Neuronal stem cell (in vitro differentiated cells): ENCODE results near the gene APOBEC3H.

Experiments
- DNase-seq: peaks from one replicate; pipeline ENCODE4 v3.0.0-alpha.2; 2013; ENCODE audit warnings: low spot score
- H2AFZ ChIP-seq: one replicate; pipeline ENCODE4 v1.6.1; 2013; ENCODE audit warnings: mild to moderate bottlenecking, low read length, inconsistent platforms
- H2AK5ac ChIP-seq: 2 replicates; pipeline ENCODE4 v1.6.1; 2013; ENCODE audit warnings: low read depth, mild to moderate bottlenecking, inconsistent platforms, low read length, moderate library complexity, mixed read lengths
- H2BK120ac ChIP-seq: 2 replicates; pipeline ENCODE4 v1.6.1; 2013; ENCODE audit warnings: low read depth, mild to moderate bottlenecking, inconsistent platforms, low read length, moderate library complexity, mixed read lengths
- H2BK12ac ChIP-seq: one replicate; pipeline ENCODE4 v1.6.1; 2013; ENCODE audit warnings: low read length, inconsistent platforms
- H2BK15ac ChIP-seq: 2 replicates; pipeline ENCODE4 v1.6.1; 2013; ENCODE audit warnings: mild to moderate bottlenecking, low read length, inconsistent platforms, mixed read lengths
- H2BK5ac ChIP-seq: one replicate; pipeline ENCODE4 v1.6.1; 2013; ENCODE audit warnings: inconsistent platforms, mild to moderate bottlenecking, low read length, moderate library complexity
- H3K14ac ChIP-seq: one replicate; pipeline ENCODE4 v1.6.1; 2013; ENCODE audit warnings: low read length, inconsistent platforms
- H3K18ac ChIP-seq: 2 replicates; pipeline ENCODE4 v1.6.1; 2013; ENCODE audit warnings: low read length, inconsistent platforms
- H3K23ac ChIP-seq: 2 replicates; pipeline ENCODE4 v1.6.1; 2013; ENCODE audit warnings: low read depth, mild to moderate bottlenecking, mixed read lengths, low read length, inconsistent platforms; ENCODE audit not compliant: poor library complexity
- H3K27ac ChIP-seq: replicated peaks from 3 replicates; pipeline ENCODE4 v1.5.1; 2013; ENCODE audit warnings: low read length, inconsistent platforms
- H3K27me3 ChIP-seq, 3 experiments: 2 replicates each; pipeline ENCODE4 v1.6.1; 2013; ENCODE audit warnings: low read length in 3 of 3, mild to moderate bottlenecking in 2 of 3, inconsistent platforms in 1 of 3, low read depth in 1 of 3, mixed read lengths in 1 of 3, moderate library complexity in 1 of 3; ENCODE audit not compliant: control insufficient read depth in 3 of 3, insufficient read depth in 3 of 3
- H3K36me3 ChIP-seq, 2 donors: replicated peaks in 1 of 2; 2 replicates each; pipeline ENCODE4 v1.6.1; 2013; ENCODE audit warnings: low read length in 2 of 2; ENCODE audit not compliant: control insufficient read depth in 2 of 2, insufficient read depth in 2 of 2
- H3K4ac ChIP-seq: 2 replicates; pipeline ENCODE4 v1.6.1; 2013; ENCODE audit warnings: inconsistent platforms, mild to moderate bottlenecking, low read length, moderate library complexity
- H3K4me1 ChIP-seq, 2 donors: 1 replicate in 1 of 2; 2 replicates in 1 of 2; pipeline ENCODE4 v1.6.1; 2013; ENCODE audit warnings: low read length in 2 of 2, low read depth in 1 of 2; ENCODE audit not compliant: control insufficient read depth in 2 of 2, insufficient read depth in 1 of 2
- H3K4me2 ChIP-seq: one replicate; pipeline ENCODE4 v1.6.1; 2013; ENCODE audit warnings: mild to moderate bottlenecking, low read length, inconsistent platforms; ENCODE audit not compliant: insufficient read depth, poor library complexity, severe bottlenecking
- H3K4me3 ChIP-seq, 2 donors: 2 replicates each; pipeline ENCODE4 v1.5.1; 2013; ENCODE audit warnings: low read length in 2 of 2, mild to moderate bottlenecking in 2 of 2, inconsistent platforms in 1 of 2, moderate library complexity in 1 of 2
- H3K79me1 ChIP-seq: one replicate; pipeline ENCODE4 v1.6.1; 2013; ENCODE audit warnings: low read depth, mild to moderate bottlenecking, inconsistent platforms, low read length, moderate library complexity
- H3K9ac ChIP-seq: one replicate; pipeline ENCODE4 v1.6.1; 2013; ENCODE audit warnings: mild to moderate bottlenecking, low read depth, low read length, inconsistent platforms; ENCODE audit not compliant: poor library complexity
- H3K9me3 ChIP-seq, 2 donors: replicated peaks in 1 of 2; 2 replicates each; pipeline versions ENCODE3 to v1.6.1; 2013; ENCODE audit warnings: low read length in 2 of 2, mild to moderate bottlenecking in 2 of 2, inconsistent platforms in 1 of 2, low read depth in 1 of 2, mixed read lengths in 1 of 2, moderate library complexity in 1 of 2; ENCODE audit not compliant: control insufficient read depth in 2 of 2, insufficient read depth in 1 of 2
- H4K8ac ChIP-seq: one replicate; pipeline ENCODE4 v1.6.1; 2013; ENCODE audit warnings: low read depth, mild to moderate bottlenecking, inconsistent platforms, low read length, moderate library complexity
- H4K91ac ChIP-seq: one replicate; pipeline ENCODE4 v1.6.1; 2013; ENCODE audit warnings: low read length, low read depth, mild to moderate bottlenecking, inconsistent platforms; ENCODE audit not compliant: poor library complexity
- WGBS, 2 donors: extraction: QIAGEN DNeasy Blood & Tissue Kit; methylation state at CpG; one replicate each; pipeline ENCODE4 v1.1.7; 2013; ENCODE audit warnings: missing lambda C conversion rate in 2 of 2, mixed read lengths in 1 of 2; ENCODE audit not compliant: insufficient read length in 2 of 2, insufficient replicate concordance in 1 of 2; ENCODE audit errors: extremely low coverage in 2 of 2; 5-methylcytosine and 5-hydroxymethylcytosine counted together

Gene APOBEC3H

GRCh38 chr22:39091126-39092081 is 5.6 kb upstream of the APOBEC3H start:
- no peaks in the 10 kb centered on the region for H3K79me1 ChIP-seq
- H3K18ac ChIP-seq: peak overlapping the region; percentile 85
- H3K23ac ChIP-seq: no peak overlapping the region
- no peak overlapping the region for H3K4me3 ChIP-seq
- peaks cover 0 to 35% (median 0%) of the 10 kb centered on the region in 3 experiments for H3K27me3 ChIP-seq
- no peak overlapping the region for H3K9ac ChIP-seq
- no peak overlapping the region for H2BK120ac ChIP-seq
- peaks cover 6 to 19% of the 10 kb centered on the region in 2 donors for H3K4me1 ChIP-seq
- peak overlapping the region; percentile 96 for H2AK5ac ChIP-seq
- no peak overlapping the region for H3K4ac ChIP-seq
- no peak overlapping the region for H3K4me2 ChIP-seq
- peak overlapping the region; percentile 58 for H4K8ac ChIP-seq
- no peak for DNase-seq
- no peaks in the 10 kb centered on the region for H3K9me3 ChIP-seq
- H2AFZ ChIP-seq: no peak overlapping the region
- no peaks in the 10 kb centered on the region for H3K36me3 ChIP-seq
- H3K27ac ChIP-seq: no peak overlapping the region
- peak overlapping the region; percentile 95 for H2BK15ac ChIP-seq
- H2BK12ac ChIP-seq: peak overlapping the region; percentile 5
- WGBS, 2 donors: no CpG with 5 or more reads among the region's 23 CpGs
- no peak overlapping the region for H4K91ac ChIP-seq
- peak overlapping the region; percentile 42 for H2BK5ac ChIP-seq
- H3K14ac ChIP-seq: no peak overlapping the region

- peak overlapping the region; percentile 6 for H3K18ac ChIP-seq
- H2AFZ ChIP-seq: no peak overlapping the region
- no peak overlapping the region for H3K14ac ChIP-seq
- H3K27me3 ChIP-seq: peaks cover 0 to 34% (median 0%) of the 10 kb centered on the region in 3 experiments
- no peak overlapping the region for H2BK120ac ChIP-seq
- no peak for DNase-seq
- H2BK12ac ChIP-seq: peak overlapping the region; percentile 30
- peak overlapping the region; percentile 38 for H2BK15ac ChIP-seq
- WGBS, 2 donors: no CpG with 5 or more reads among the region's 8 CpGs
- no peak overlapping the region for H3K4me3 ChIP-seq
- H4K8ac ChIP-seq: no peak overlapping the region
- no peak overlapping the region for H3K4me2 ChIP-seq
- H3K36me3 ChIP-seq: no peaks in the 10 kb centered on the region
- H3K9ac ChIP-seq: no peak overlapping the region
- H3K79me1 ChIP-seq: no peaks in the 10 kb centered on the region
- H3K9me3 ChIP-seq: no peaks in the 10 kb centered on the region
- H2AK5ac ChIP-seq: peak overlapping the region; percentile 96
- H3K4me1 ChIP-seq: peaks cover 13 to 20% of the 10 kb centered on the region in 2 donors
- H4K91ac ChIP-seq: no peak overlapping the region
- H3K23ac ChIP-seq: no peak overlapping the region
- no peak overlapping the region for H3K27ac ChIP-seq
- no peak overlapping the region for H3K4ac ChIP-seq
- H2BK5ac ChIP-seq: peak overlapping the region; percentile 42
Measured at GRCh38 chr22:39092111-39092862, 4.8 kb upstream of the APOBEC3H start.

DNA sequence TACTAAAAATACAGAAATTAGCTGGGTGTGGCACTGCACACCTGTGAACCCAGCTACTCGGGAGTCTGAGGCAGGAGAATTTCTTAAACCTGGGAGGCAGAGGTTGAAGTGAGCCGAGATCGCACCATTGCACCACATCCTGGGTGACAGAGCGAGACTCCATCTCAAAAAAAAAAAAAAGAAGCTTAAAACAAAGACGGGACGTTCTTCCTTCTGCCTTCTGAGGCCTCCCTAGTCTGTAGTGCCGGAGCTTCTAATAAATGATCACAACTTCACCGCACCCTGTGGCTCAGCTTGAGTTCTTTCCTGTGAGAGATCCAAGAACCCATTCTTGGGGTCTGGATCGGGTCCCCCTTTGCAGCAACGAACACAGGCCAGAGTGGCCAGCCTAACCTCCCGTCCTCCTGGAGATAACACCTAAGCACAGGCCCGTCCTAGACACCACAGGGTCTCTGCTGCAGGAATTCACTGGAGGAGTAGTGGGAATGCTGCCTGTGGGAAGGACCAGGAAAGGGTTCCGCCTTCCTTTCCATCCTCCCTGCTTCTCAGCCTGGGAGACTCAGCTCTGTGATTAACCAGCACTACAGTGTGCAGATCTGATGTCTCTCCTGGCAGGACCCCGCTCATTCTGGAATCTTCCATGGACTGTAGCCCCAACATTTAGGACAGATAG is 2.2 kb upstream of the APOBEC3H start:
- Histone ChIP-seq H2AK5ac (peak overlapping the region; percentile 14), H3K4me3 (no peak overlapping the region), H2BK15ac (no peak overlapping the region), H3K4me1 (peaks cover 16 to 19% of the 10 kb centered on the region in 2 donors), H2BK12ac (peak overlapping the region; percentile 8), H3K36me3 (no peaks in the 10 kb centered on the region), H3K4ac (no peak overlapping the region), H4K8ac (no peak overlapping the region), H3K27me3 (peaks cover 0 to 32% (median 0%) of the 10 kb centered on the region in 3 experiments), H3K23ac (no peak overlapping the region), H3K4me2 (no peak overlapping the region), H3K14ac (no peak overlapping the region), H2AFZ (no peak overlapping the region), H2BK5ac (no peak overlapping the region), H2BK120ac (no peak overlapping the region), H3K79me1 (no peaks in the 10 kb centered on the region), H3K9ac (no peak overlapping the region), H4K91ac (no peak overlapping the region), H3K18ac (no peak overlapping the region), H3K9me3 (no peaks in the 10 kb centered on the region), H3K27ac (no peak overlapping the region)
- no CpG with 5 or more reads among the region's 14 CpGs for WGBS, 2 donors
- no peak for DNase-seq
